PC-3 (cell line): ENCODE data around the gene GRHPR.

Experiments
- CTCF ChIP-seq: fragments of 300-600 bp; sonication (generic); conservative IDR thresholded peaks from 2 replicates; pipeline ENCODE4 v1.5.1; 2017; ENCODE audit warnings: antibody characterized with exemption, low read depth, mild to moderate bottlenecking, low read length
- EZH2 ChIP-seq: fragments of 300-600 bp; sonication (generic); IDR thresholded peaks from one replicate; pipeline ENCODE4 v1.6.1; 2017; ENCODE audit warnings: antibody characterized with exemption, mild to moderate bottlenecking, low read length; ENCODE audit not compliant: unreplicated experiment
- EZH2phosphoT487 ChIP-seq: fragments of 300-600 bp; sonication (generic); IDR thresholded peaks from 2 replicates; pipeline ENCODE4 v1.6.1; 2018; ENCODE audit warnings: mild to moderate bottlenecking, antibody characterized with exemption, low read length, borderline replicate concordance

- no peak for TF ChIP-seq CTCF
- no peak for TF ChIP-seq EZH2
- TF ChIP-seq EZH2phosphoT487 = no peak
Measured at GRCh38 chr9:37379835-37380234, 42.7 kb upstream of the GRHPR start.
